ENCODE measurements around the gene PPP2R5D.

DNA sequence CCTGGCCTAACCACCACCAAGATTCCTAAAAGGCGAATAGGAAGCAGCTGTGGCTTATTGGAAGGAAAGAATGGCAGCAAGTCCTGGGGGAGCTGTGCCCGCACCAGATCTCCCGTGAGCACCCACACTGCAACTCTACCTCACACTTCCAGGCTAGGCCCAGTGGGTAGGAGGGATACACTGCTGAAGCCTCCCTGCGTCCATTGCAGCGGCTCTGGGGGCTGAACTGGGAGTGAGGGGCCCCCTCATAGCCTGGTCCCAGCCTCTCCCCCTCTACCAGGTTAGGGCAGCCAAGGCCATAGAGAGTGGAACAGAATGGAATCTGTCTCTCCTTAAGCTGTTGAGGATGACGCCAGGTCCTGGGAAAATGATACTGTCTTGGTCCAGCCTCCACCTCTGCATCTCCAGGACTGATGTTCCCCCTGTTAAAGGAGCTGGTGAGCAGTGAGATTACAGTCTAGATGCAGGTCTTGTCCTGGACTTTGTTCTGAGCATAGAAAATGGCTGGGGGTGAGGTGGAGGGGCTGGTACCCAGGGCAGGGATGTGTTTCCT, 43.8 kb upstream of the PPP2R5D start:
- TF ChIP-seq CTCF (IDR thresholded peaks at IDR 0.05; ENCODE audit: control extremely low read depth in 1 of 3, insufficient read depth in 1 of 3, low read depth in 1 of 3, low read length in 3 of 3) (no peak), RFX5 (IDR thresholded peaks at IDR 0.05; ENCODE audit: borderline replicate concordance, low read depth, low read length) (no peak), YY1 (IDR thresholded peaks at IDR 0.05; ENCODE audit: low read depth, low read length) (no peak), ZNF274 (IDR thresholded peaks at IDR 0.05; ENCODE audit: borderline replicate concordance, extremely low read depth, low read length) (no peak), POLR2A (IDR thresholded peaks at IDR 0.05; ENCODE audit: control extremely low read depth in 1 of 2, low read depth in 2 of 2, low read length in 2 of 2) (no peak), SRF (IDR thresholded peaks at IDR 0.05; ENCODE audit: low read depth, low read length) (no peak), SP4 (IDR thresholded peaks at IDR 0.05; ENCODE audit: low read length) (no peak), SIX5 (IDR thresholded peaks at IDR 0.05; ENCODE audit: low read depth, low read length) (no peak)

Measured in H1 (cell line).